Tibial artery (tissue), 4 donors: Measurements from ENCODE around the gene PDF.

Experiments
- DNase-seq, 2 donors: peaks; one replicate each; pipeline ENCODE4 v3.0.0-alpha.2; 2019
- H3K27ac ChIP-seq, 2 donors: fragments of 200-600 bp; sonication (generic) in 1 of 2; 1 replicate in 1 of 2; 2 replicates in 1 of 2; pipeline ENCODE4 v1.5.1; 2018 to 2019; ENCODE audit warnings: mild to moderate bottlenecking in 1 of 2
- H3K27me3 ChIP-seq, 2 donors: fragments of 200-600 bp; sonication (generic) in 1 of 2; one replicate each; pipeline versions ENCODE4 v1.5.1 to v1.6.0; 2016 to 2019
- H3K36me3 ChIP-seq, 3 donors: fragments of 200-600 bp; sonication (generic) in 2 of 3; one replicate each; pipeline ENCODE4 v1.5.1; 2016 to 2019; ENCODE audit warnings: mild to moderate bottlenecking in 2 of 3
- H3K4me1 ChIP-seq, 4 donors: fragments of 200-600 bp; sonication (generic) in 2 of 4; 1 replicate in 3 of 4; 2 replicates in 1 of 4; pipeline ENCODE4 v1.5.1; 2016 to 2019
- H3K4me3 ChIP-seq, 2 donors: fragments of 200-600 bp; sonication (generic) in 1 of 2; 1 replicate in 1 of 2; 2 replicates in 1 of 2; pipeline ENCODE4 v1.5.1; 2018 to 2019; ENCODE audit warnings: mild to moderate bottlenecking in 2 of 2
- H3K9me3 ChIP-seq, 3 donors: fragments of 200-600 bp; sonication (generic) in 1 of 3; one replicate each; pipeline ENCODE4 v1.5.1; 2016 to 2019
- intact Hi-C: fragments of 100-400 bp; cut with DNase I; formaldehyde crosslinking; loops from one replicate; pipeline ENCODE4 v1.15.0; 2023; ENCODE audit warnings: low total_unique reads
- TF ChIP-seq, protein P1 (sequence below), 2 experiments: fragments of 200-600 bp in 1 of 2; fragments of 450-650 bp in 1 of 2; IDR thresholded peaks; one replicate each; pipeline ENCODE4 v1.5.1; 2017 to 2019; ENCODE audit warnings: antibody characterized with exemption in 2 of 2, mild to moderate bottlenecking in 1 of 2, moderate library complexity in 1 of 2

The PDF gene

DNA sequence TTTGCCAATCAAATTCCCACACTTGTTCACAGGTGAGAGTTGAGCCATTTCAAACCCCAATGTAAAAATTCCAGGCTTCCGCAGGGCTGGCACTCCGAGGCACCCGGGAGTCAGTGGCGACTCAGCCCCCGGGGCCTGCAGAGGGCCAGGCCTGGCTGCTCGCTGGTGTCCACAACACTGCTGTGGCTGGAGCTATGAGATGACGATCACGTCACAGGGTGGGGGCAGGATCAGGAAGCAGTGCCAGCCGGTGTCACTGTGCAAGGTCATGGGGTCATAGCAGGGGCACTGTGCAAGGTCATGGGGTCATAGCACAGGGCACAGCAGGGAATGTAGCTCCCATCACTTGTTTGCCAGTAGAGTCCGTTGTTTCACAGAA, 11.5 kb downstream of the PDF start:
- intact Hi-C loops: no loop called here
- Histone ChIP-seq H3K27me3 (no peaks in the 10 kb centered on the region), H3K4me3 (no peak overlapping the region), H3K27ac (no peak overlapping the region), H3K4me1 (peaks cover 0 to 2% (median 0%) of the 10 kb centered on the region in 4 donors), H3K36me3 (peaks cover 82 to 99% (median 87%) of the 10 kb centered on the region in 3 donors), H3K9me3 (no peaks in the 10 kb centered on the region)
- TF ChIP-seq, protein P1, sequence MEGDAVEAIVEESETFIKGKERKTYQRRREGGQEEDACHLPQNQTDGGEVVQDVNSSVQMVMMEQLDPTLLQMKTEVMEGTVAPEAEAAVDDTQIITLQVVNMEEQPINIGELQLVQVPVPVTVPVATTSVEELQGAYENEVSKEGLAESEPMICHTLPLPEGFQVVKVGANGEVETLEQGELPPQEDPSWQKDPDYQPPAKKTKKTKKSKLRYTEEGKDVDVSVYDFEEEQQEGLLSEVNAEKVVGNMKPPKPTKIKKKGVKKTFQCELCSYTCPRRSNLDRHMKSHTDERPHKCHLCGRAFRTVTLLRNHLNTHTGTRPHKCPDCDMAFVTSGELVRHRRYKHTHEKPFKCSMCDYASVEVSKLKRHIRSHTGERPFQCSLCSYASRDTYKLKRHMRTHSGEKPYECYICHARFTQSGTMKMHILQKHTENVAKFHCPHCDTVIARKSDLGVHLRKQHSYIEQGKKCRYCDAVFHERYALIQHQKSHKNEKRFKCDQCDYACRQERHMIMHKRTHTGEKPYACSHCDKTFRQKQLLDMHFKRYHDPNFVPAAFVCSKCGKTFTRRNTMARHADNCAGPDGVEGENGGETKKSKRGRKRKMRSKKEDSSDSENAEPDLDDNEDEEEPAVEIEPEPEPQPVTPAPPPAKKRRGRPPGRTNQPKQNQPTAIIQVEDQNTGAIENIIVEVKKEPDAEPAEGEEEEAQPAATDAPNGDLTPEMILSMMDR (IDR thresholded peaks at IDR 0.05): no peak
- DNase-seq: peak in 1 of 2 donors; percentile 9

DNA sequence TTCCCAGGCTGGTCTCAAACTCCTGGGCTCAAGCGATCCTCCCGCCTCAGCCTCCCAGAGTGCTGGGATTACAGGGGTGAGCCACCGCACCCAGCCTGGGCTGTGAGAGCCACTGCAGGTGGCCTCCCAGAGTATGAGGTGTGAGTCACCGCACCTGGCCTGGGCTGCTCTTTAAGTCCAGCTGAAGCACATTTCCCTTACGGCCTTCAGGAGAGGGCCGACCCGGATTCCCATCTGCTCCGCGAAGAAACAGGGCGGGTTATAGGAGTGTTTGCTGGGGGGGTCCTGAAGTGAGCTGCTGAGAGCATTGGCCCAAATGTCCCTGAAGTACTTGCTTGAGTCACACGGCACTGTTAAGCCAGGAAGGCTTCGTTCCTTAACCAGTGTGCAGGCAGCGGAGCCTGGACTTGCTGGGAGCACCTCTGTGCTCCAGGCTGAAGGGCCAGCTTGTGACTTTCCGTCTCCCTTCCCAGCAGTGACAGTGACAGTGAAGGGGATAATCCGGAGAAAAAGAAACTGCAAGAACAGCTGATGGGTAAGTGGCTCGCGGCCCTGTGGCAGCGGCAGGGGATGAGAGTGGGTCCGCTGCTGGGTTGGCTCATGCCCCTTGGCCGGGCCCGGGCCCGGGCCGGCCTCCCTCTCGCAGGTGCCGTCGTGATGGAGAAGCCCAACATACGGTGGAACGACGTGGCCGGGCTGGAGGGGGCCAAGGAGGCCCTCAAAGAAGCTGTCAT, 12.0 kb downstream of the PDF start:
- TF ChIP-seq, protein P1 (IDR thresholded peaks at IDR 0.05): no peak
- intact Hi-C loops: no loop called here
- peaks cover 0 to 8% (median under 1%) of the 10 kb centered on the region in 4 donors for H3K4me1 ChIP-seq
- no peaks in the 10 kb centered on the region for H3K9me3 ChIP-seq
- no peak for DNase-seq
- H3K27ac ChIP-seq: no peak overlapping the region
- H3K36me3 ChIP-seq: peaks cover 80 to 97% (median 82%) of the 10 kb centered on the region in 3 donors
- no peaks in the 10 kb centered on the region for H3K27me3 ChIP-seq
- H3K4me3 ChIP-seq: no peak overlapping the region

DNA sequence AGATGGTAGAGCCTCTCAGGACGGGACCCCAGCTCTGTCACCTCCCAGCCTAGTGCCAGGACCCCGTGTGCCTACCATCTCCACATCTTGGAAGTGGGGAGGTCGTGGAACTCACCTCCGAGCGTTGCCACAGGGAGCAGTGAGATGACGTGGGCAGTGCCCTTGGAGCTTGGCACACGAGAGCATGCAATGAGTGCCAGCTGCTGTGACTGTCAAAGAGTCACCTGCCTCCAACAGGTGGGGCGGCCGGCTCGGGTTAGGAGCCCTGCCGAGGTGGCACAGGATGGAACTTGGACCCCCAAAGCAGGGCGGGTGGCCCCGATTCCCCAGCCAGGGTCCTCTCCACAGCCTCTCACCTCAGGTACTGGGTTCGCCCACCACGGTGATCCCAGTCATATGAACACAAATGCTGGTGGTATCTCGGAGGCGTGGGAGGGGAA, 13.8 kb downstream of the PDF start:
- TF ChIP-seq, protein P1 (IDR thresholded peaks at IDR 0.05): no peak
- H3K36me3 ChIP-seq: peaks cover 62 to 80% (median 64%) of the 10 kb centered on the region in 3 donors

DNA sequence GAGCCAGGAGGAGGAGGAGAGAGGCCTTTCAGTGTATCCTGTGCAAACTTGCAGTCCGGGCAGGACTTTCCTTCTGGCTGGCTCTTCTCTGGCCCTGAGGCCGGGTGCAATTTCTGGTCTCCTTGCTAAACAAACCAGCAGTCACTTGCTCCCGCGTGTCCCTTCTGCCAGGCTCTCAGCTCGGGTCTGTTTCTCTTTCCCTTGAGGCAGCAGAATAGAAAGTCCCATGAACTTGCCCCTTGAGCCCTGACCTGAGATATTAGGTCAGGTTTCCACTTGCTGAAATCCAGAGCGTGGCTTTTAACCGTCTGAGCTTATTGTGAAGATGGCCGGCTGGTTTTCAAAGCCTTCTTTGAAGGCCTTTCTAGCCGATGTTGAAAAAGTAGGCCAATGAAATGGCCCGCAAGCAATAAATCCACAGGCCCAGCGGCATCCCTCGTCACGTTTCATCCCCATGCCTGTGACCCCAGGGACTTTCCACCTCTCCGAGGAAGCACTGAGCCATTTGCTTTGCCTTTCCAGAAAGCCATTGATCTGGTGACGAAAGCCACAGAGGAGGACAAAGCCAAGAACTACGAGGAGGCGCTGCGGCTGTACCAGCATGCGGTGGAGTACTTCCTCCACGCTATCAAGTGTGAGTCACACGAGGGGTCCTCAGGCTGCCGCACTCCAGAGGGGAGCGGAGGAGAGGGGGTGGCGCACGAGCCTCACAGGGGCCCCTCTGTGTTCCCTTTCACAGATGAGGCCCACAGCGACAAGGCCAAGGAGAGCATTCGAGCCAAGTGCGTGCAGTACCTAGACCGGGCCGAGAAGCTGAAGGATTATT, 14.7 kb downstream of the PDF start:
- TF ChIP-seq, protein P1 (IDR thresholded peaks at IDR 0.05): no peak
- peaks cover 53 to 76% (median 55%) of the 10 kb centered on the region in 3 donors for H3K36me3 ChIP-seq
- H3K27ac ChIP-seq: no peak overlapping the region
- no peaks in the 10 kb centered on the region for H3K9me3 ChIP-seq
- intact Hi-C loops: no loop called here
- peaks cover 3 to 23% (median 17%) of the 10 kb centered on the region in 4 donors for H3K4me1 ChIP-seq
- DNase-seq: no peak
- H3K4me3 ChIP-seq: no peak overlapping the region
- no peaks in the 10 kb centered on the region for H3K27me3 ChIP-seq

More for the DNA sequence above, 13.8 kb downstream of the PDF start:
- Histone ChIP-seq H3K9me3 (no peaks in the 10 kb centered on the region), H3K4me3 (no peak overlapping the region), H3K27ac (no peak overlapping the region), H3K4me1 (peaks cover 0 to 23% (median 17%) of the 10 kb centered on the region in 4 donors), H3K27me3 (no peaks in the 10 kb centered on the region)
- DNase-seq: no peak
- intact Hi-C loops: no loop called here

DNA sequence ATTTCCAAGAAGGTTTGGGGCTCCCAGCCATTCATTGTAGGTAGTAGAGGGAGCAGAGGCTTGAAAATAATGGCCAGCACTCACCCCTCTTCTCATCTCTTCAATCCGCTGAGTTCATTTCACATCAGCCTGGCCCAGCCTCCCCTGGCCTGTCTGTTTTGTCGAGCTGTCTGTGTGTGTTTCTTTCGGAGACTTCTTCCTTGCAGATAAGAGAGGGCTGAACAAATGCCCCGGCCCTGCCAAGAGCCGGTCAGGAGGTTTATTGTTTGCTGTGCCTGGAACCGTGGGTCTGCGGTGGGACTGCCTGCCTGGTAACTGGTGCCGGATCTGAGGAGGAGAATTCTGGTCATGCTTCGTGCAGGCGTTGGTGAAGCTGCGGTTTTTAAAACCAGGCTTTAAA, 15.9 kb downstream of the PDF start:
- Histone ChIP-seq H3K4me1 (peaks cover 8 to 29% (median 20%) of the 10 kb centered on the region in 4 donors), H3K9me3 (no peaks in the 10 kb centered on the region), H3K4me3 (no peak overlapping the region), H3K27me3 (no peaks in the 10 kb centered on the region), H3K27ac (no peak overlapping the region), H3K36me3 (peaks cover 41 to 64% (median 43%) of the 10 kb centered on the region in 3 donors)
- intact Hi-C loops: no loop called here
- TF ChIP-seq, protein P1 (IDR thresholded peaks at IDR 0.05): no peak
- DNase-seq: no peak
